ENCODE data around the gene ZNF578.
"Not testable (repeated sequence)": the region's sequence is repeated elsewhere in the genome, so short reads cannot be mapped to it uniquely, and the experiment has no call there.

The ZNF578 gene

DNA sequence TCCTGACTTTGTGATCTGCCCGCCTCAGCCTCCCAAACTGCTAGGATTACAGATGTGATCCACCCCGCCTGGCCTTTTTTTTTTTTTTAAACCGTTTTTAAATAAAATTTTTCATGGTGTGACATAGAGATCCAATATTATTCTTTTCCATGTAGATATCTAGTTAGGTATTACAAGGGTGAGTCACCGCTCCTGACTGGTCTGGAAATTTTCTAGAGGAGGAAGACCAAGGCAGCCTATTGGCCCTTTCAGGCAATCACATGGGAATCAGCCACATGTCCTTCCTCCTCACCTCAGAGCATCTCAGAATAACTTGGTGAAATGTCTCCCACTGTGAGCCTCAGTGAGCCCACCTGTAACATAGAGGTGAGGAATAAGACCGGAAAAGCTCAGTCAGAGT is 87.8 kb downstream of the ZNF578 start:
- not testable (repeated sequence) for H3K4me1 ChIP-seq (ENCODE audit: insufficient read depth, low read length); H3K4me3 ChIP-seq (ENCODE audit: low read length); H3K9me3 ChIP-seq (ENCODE audit: insufficient read depth, low read depth, low read length); H3K9ac ChIP-seq (ENCODE audit: low read depth, low read length); H3K27ac ChIP-seq (ENCODE audit: low read length)
- H3K36me3 ChIP-seq (ENCODE audit: insufficient read depth, low read depth, low read length): peaks cover 13% of the 10 kb centered on the region
- peaks cover 12% of the 10 kb centered on the region; the same call in 1 of the 2 replicates for H3K27me3 ChIP-seq (ENCODE audit: insufficient read depth, low read length)

DNA sequence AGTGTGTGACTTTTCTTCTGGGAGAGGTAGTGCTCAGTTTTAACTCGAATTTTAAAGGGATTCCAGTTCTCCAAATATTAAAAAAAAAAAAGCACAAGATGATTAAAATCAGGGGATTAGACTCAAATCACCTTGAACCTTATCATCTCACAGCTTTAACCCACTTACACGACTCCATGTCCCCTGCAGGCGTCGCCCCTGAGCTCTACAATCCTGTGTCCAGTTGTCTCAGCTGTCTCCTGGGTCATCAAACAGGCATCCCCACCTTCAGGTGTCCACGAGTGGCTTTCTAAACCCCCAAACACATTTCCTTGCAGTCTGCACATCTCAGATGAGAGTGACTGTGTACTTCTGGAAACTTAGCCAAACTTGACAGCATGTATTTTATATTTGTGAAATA is 88.3 kb downstream of the ZNF578 start:
- H3K27ac ChIP-seq (ENCODE audit: low read length): no peak overlapping the region
- no peaks in the 10 kb centered on the region for H3K9me3 ChIP-seq (ENCODE audit: insufficient read depth, low read depth, low read length)
- H3K36me3 ChIP-seq (ENCODE audit: insufficient read depth, low read depth, low read length): peaks cover 13% of the 10 kb centered on the region
- H3K9ac ChIP-seq (ENCODE audit: low read depth, low read length): no peak overlapping the region
- H3K4me3 ChIP-seq (ENCODE audit: low read length): no peak overlapping the region
- H3K4me1 ChIP-seq (ENCODE audit: insufficient read depth, low read length): no peaks in the 10 kb centered on the region
- peaks cover 10% of the 10 kb centered on the region; the same call in 1 of the 2 replicates for H3K27me3 ChIP-seq (ENCODE audit: insufficient read depth, low read length)

DNA sequence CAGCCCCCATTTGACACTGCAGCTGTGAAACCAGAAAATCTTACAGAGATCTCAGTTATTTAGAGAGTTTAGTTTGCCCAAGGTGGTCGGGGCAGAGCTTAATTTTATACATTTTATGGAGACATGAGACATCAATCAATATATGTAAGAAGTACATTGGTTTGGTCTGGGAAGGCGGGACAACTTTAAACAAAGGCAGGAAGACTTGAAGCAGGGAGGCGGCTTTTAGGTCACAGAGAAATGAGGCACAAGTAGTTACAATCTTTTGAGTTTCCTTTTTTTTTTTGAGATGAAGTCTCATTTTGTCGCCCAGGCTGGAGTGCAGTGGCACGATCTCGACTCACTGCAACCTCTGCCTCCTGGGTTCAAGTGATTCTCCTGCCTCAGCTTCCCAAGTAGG is 89.2 kb downstream of the ZNF578 start:
- not testable (repeated sequence) for H3K27ac ChIP-seq (ENCODE audit: low read length); H3K4me1 ChIP-seq (ENCODE audit: insufficient read depth, low read length); H3K9me3 ChIP-seq (ENCODE audit: insufficient read depth, low read depth, low read length); H3K27me3 ChIP-seq (ENCODE audit: insufficient read depth, low read length); H3K9ac ChIP-seq (ENCODE audit: low read depth, low read length); H3K4me3 ChIP-seq (ENCODE audit: low read length)
- H3K36me3 ChIP-seq (ENCODE audit: insufficient read depth, low read depth, low read length): peaks cover 21% of the 10 kb centered on the region

DNA sequence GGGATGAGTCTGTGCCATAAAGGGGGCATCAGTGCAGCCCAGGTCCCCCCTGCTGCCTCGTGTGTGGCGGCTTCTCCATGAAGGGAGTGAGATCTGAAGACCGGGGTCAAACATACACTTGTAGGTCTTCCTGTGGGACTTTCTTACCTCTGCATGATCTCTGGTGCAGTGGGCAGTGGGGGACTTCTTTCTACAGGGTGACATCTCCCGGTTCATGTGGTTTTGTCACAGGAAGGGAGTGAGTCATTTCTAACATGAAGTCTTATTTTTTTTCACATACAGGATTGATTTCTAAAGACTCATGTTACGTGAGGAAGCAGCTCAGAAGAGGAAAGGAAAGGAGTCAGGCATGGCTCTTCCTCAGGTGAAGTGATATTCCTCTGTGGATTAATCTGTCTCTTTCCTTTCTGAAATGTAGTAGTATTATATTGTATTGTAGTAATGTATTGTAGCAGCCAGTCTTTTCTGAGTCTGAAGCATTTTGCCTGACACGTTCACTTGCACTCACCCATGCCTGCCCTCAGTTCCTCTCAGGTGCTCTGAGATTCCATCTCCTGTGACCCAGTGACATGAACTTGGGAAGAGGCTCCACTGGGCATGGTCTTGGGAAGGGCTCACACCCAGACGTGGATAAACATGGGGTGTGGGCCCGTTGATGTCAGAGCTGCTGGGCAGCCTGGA is 89.8 kb downstream of the ZNF578 start:
- Histone ChIP-seq H3K36me3 (ENCODE audit: insufficient read depth, low read depth, low read length) (peaks cover 25% of the 10 kb centered on the region), H3K4me3 (ENCODE audit: low read length) (no peak overlapping the region), H3K9me3 (ENCODE audit: insufficient read depth, low read depth, low read length) (no peaks in the 10 kb centered on the region), H3K9ac (ENCODE audit: low read depth, low read length) (no peak overlapping the region), H3K27me3 (ENCODE audit: insufficient read depth, low read length) (no peaks in the 10 kb centered on the region), H3K27ac (ENCODE audit: low read length) (no peak overlapping the region), H3K4me1 (ENCODE audit: insufficient read depth, low read length) (no peaks in the 10 kb centered on the region)

DNA sequence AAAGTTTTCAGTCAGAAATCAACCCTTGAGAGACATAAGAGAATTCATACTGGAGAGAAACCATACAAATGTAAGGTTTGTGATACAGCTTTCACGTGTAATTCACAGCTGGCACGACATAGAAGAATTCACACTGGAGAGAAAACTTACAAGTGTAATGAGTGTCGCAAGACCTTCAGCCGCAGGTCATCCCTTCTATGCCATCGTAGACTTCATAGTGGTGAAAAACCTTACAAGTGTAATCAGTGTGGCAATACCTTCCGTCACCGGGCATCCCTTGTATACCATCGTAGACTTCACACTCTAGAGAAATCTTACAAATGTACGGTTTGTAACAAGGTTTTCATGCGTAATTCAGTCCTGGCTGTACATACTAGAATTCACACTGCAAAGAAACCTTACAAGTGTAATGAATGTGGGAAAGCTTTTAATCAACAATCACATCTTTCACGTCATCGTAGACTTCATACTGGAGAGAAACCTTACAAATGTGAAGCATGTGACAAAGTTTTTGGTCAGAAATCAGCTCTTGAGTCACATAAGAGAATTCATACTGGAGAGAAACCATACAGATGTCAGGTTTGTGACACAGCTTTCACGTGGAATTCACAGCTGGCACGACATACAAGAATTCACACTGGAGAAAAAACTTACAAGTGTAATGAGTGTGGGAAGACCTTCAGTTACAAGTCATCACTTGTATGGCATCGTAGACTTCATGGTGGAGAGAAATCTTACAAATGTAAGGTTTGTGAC is 101.0 kb downstream of the ZNF578 start:
- Histone ChIP-seq H3K9me3 (ENCODE audit: insufficient read depth, low read depth, low read length) (peaks cover 50% of the 10 kb centered on the region), H3K27me3 (ENCODE audit: insufficient read depth, low read length) (no peaks in the 10 kb centered on the region), H3K4me3 (ENCODE audit: low read length) (0 out of 2 replicates have a peak overlapping the region, but pooled peaks have one; percentile 20), H3K4me1 (ENCODE audit: insufficient read depth, low read length) (peaks cover 4% of the 10 kb centered on the region), H3K36me3 (ENCODE audit: insufficient read depth, low read depth, low read length) (peaks cover 61% of the 10 kb centered on the region), H3K27ac (ENCODE audit: low read length) (no peak overlapping the region), H3K9ac (ENCODE audit: low read depth, low read length) (no peak overlapping the region)

DNA sequence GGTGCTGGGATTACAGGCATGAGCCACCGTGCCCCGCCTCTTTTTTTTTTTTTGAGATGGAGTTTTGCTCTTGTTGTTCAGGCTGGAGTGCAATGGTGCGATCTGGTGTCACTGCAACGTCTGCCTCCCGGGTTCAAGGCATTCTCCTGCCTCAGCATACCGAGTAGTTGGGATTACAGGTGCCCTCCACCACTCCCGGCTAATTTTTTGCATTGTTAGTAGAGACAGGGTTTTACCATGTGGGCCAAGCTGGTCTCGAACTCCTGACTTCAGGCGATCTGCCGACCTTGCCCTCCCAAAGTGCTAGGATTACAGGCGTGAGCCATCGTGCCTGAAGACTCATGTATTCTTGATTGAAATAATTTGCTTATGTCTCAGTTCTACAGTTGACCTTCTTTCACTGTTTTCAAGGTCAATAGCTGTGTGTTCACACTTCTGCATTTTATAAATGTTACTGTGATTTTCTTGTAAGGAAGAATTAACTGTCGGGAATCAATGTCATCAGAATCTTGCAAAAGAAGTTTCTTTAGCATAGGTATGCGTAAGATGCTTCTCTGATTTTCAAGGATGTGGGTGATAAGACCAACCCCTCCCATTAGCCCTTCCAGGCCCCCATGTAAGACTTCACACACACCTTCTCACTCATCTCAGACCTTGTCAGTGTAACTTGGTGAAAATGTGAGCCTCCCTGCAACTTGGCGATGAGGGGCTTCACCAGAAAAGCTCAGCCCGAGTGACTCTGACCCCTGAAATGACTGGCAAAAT is 104.1 kb downstream of the ZNF578 start:
- no peak overlapping the region for H3K4me3 ChIP-seq (ENCODE audit: low read length)
- H3K9ac ChIP-seq (ENCODE audit: low read depth, low read length): no peak overlapping the region
- H3K36me3 ChIP-seq (ENCODE audit: insufficient read depth, low read depth, low read length): peaks cover 40% of the 10 kb centered on the region
- H3K4me1 ChIP-seq (ENCODE audit: insufficient read depth, low read length): peaks cover 9% of the 10 kb centered on the region
- no peak overlapping the region for H3K27ac ChIP-seq (ENCODE audit: low read length)
- no peaks in the 10 kb centered on the region for H3K27me3 ChIP-seq (ENCODE audit: insufficient read depth, low read length)
- peaks cover 42% of the 10 kb centered on the region for H3K9me3 ChIP-seq (ENCODE audit: insufficient read depth, low read depth, low read length)

DNA sequence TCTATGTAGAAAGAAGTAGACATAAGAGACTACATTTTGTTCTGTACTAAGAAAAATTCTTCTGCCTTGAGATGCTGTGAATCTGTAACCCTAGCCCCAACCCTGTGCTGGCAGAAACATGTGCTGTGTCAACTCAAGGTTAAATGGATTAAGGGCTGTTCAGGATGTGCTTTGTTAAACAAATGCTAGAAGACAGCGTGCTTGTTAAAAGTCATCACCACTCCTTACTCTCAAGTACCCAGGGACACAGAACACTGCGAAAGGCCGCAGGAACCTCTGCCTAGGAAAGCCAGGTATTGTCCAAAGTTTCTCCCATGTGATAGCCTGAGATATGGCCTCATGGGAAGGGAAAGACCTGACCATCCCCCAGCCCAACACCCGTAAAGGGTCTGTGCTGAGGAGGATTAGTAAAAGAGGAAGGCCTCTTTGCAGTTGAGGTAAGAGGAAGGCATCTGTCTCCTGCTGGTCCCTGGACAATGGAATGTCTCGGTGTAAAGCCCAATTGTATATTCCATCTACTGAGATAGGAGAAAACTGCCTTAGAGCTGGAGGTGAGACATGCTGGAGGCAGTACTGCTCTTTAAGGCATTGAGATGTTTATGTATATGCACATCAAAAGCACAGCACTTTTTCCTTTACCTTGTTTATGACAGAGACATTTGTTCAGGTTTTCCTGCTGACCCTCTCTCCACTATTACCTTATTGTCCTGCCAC is 105.5 kb downstream of the ZNF578 start:
- H3K36me3 ChIP-seq (ENCODE audit: insufficient read depth, low read depth, low read length): peaks cover 27% of the 10 kb centered on the region
- not testable (repeated sequence) for H3K27me3 ChIP-seq (ENCODE audit: insufficient read depth, low read length); H3K27ac ChIP-seq (ENCODE audit: low read length); H3K4me1 ChIP-seq (ENCODE audit: insufficient read depth, low read length)
- peak overlapping the region; percentile 25; the same call in 1 of the 2 replicates for H3K9ac ChIP-seq (ENCODE audit: low read depth, low read length)
- H3K9me3 ChIP-seq (ENCODE audit: insufficient read depth, low read depth, low read length): peaks cover 27% of the 10 kb centered on the region
- peak overlapping the region; percentile 9; the same call in 1 of the 2 replicates for H3K4me3 ChIP-seq (ENCODE audit: low read length)

DNA sequence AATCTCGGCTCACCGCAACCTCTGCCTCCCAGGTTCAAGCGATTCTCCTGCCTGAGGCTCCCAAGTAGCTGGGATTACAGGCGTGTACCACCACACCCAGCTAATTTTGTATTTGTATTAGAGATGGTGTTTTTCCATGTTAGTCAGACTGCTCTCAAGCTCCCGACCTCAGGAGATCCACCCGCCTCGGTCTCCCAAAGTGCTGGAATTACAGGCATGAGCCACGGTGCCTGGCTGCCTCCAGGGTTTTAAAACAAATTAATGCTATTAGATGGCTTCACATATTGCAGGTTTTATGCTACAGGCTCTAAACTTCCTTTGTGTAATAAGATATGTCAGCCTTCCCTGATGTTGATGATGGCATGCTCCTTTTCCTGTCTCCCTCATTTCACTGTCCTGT is 108.3 kb downstream of the ZNF578 start:
- H3K27me3 ChIP-seq (ENCODE audit: insufficient read depth, low read length); H3K27ac ChIP-seq (ENCODE audit: low read length); H3K9me3 ChIP-seq (ENCODE audit: insufficient read depth, low read depth, low read length); H3K9ac ChIP-seq (ENCODE audit: low read depth, low read length); H3K4me3 ChIP-seq (ENCODE audit: low read length): not testable (repeated sequence)
- peaks cover 18% of the 10 kb centered on the region for H3K4me1 ChIP-seq (ENCODE audit: insufficient read depth, low read length)
- H3K36me3 ChIP-seq (ENCODE audit: insufficient read depth, low read depth, low read length): peaks cover 12% of the 10 kb centered on the region
